ENCODE data around the gene ZDHHC7.
"Not testable (repeated sequence)": the region's sequence is repeated elsewhere in the genome, so short reads cannot be mapped to it uniquely, and the experiment has no call there.

Gene ZDHHC7

GRCh38 chr16:85010931-85011845, at the start of gene ZDHHC7:
Gene ZDHHC7 (minus strand): TSS chr16:85011535. CDS start chr16:84990618, 20,917 bp downstream.
- peak; percentile 71 to 76 for DNase-seq (ENCODE audit: low read depth in 1 of 2, low spot score in 1 of 2)

GRCh38 chr16:85058909-85059308, 47.6 kb upstream of the ZDHHC7 start:
- no peak for DNase-seq (ENCODE audit: low read depth in 1 of 2, low spot score in 1 of 2)

- DNase-seq (ENCODE audit: low read depth in 1 of 2, low spot score in 1 of 2) = no peak
These were observed 46.6 kb upstream of the ZDHHC7 start for GRCh38 chr16:85057948-85058347.

- no peak for DNase-seq (ENCODE audit: low read depth in 1 of 2, low spot score in 1 of 2)
These were observed 46.0 kb upstream of the ZDHHC7 start for GRCh38 chr16:85057212-85057889.

GRCh38 chr16:85056211-85056748, 44.9 kb upstream of the ZDHHC7 start:
- DNase-seq (ENCODE audit: low read depth in 1 of 2, low spot score in 1 of 2) = no peak

- peak; percentile 20 to 34 for DNase-seq (ENCODE audit: low read depth in 1 of 2, low spot score in 1 of 2)
These were observed 44.3 kb upstream of the ZDHHC7 start for GRCh38 chr16:85055493-85056210.

- DNase-seq (ENCODE audit: low read depth in 1 of 2, low spot score in 1 of 2) = no peak
These were observed 43.7 kb upstream of the ZDHHC7 start for GRCh38 chr16:85054948-85055492.

GRCh38 chr16:85054321-85054720, 43.0 kb upstream of the ZDHHC7 start:
- DNase-seq (ENCODE audit: low read depth in 1 of 2, low spot score in 1 of 2) = not testable (repeated sequence)

- no peak for DNase-seq (ENCODE audit: low read depth in 1 of 2, low spot score in 1 of 2)
These were observed 41.2 kb upstream of the ZDHHC7 start for GRCh38 chr16:85052536-85052935.

GRCh38 chr16:85051683-85052082, 40.3 kb upstream of the ZDHHC7 start:
- no peak for DNase-seq (ENCODE audit: low read depth in 1 of 2, low spot score in 1 of 2)

GRCh38 chr16:85051067-85051581, 39.8 kb upstream of the ZDHHC7 start:
- no peak for DNase-seq (ENCODE audit: low read depth in 1 of 2, low spot score in 1 of 2)

GRCh38 chr16:85049706-85050305, 38.5 kb upstream of the ZDHHC7 start:
- no peak for DNase-seq (ENCODE audit: low read depth in 1 of 2, low spot score in 1 of 2)

- no peak for DNase-seq (ENCODE audit: low read depth in 1 of 2, low spot score in 1 of 2)
These were observed 37.7 kb upstream of the ZDHHC7 start for GRCh38 chr16:85048921-85049562.

GRCh38 chr16:85047867-85048455, 36.6 kb upstream of the ZDHHC7 start:
- no peak for DNase-seq (ENCODE audit: low read depth in 1 of 2, low spot score in 1 of 2)

GRCh38 chr16:85046931-85047866, 35.9 kb upstream of the ZDHHC7 start:
- DNase-seq (ENCODE audit: low read depth in 1 of 2, low spot score in 1 of 2) = no peak

- DNase-seq (ENCODE audit: low read depth in 1 of 2, low spot score in 1 of 2) = no peak
These were observed 35.2 kb upstream of the ZDHHC7 start for GRCh38 chr16:85046472-85046916.

- no peak for DNase-seq (ENCODE audit: low read depth in 1 of 2, low spot score in 1 of 2)
These were observed 34.5 kb upstream of the ZDHHC7 start for GRCh38 chr16:85045641-85046471.

All from activated T-helper 1 cell treated with anti-CD3 and anti-CD28 coated beads, Interleukin-2, amount 50 U/mL, for 16 hours (primary cell).